HepG2 (cell line): ENCODE results near the gene PHC1. TPM values are rescaled to one million over a fixed set of nuclear protein-coding genes. Genes with fewer than 3 reads are reported as not detected.

Source experiments
- ATAC-seq: fragments of 200-7000 bp; cut with Tn5 transposase; 3 replicates; pipeline ENCODE4 v1.9.1; 2020; ENCODE audit warnings: mild to moderate bottlenecking, moderate library complexity
- BruUV-seq: library from RNA; stranded (reverse); fragments of 400-500 nt; replicated peaks from 2 replicates; lab custom pipeline; 2021; lab: Mats Ljungman, UMichigan
- CTCF ChIA-PET: fragments of 300-600 bp; formaldehyde crosslinking; extraction: SDS; loops from one replicate; lab custom pipeline; 2021; ENCODE audit warnings: low total read pairs, inconsistent platforms, low intra/inter-chr PET ratio; lab: Yijun Ruan, JAX
- POLR2A ChIA-PET: fragments of 350-600 bp; sonication (Branson Sonifier 250); formaldehyde crosslinking; loops from one replicate; lab custom pipeline; 2020; ENCODE audit warnings: antibody characterized with exemption, inconsistent platforms; lab: Yijun Ruan, JAX
- DNase-seq: peaks from one replicate; pipeline ENCODE4 v3.0.0-alpha.2; 2015; ENCODE audit warnings: low spot score
- FAIRE-seq: peaks from 3 replicates; lab custom pipeline; 2011; peaks lifted over from hg19 to GRCh38; lab: Jason Lieb, UNC
- H2AFZ ChIP-seq: one replicate; pipeline ENCODE4 v1.6.1; 2011; ENCODE audit warnings: low read length, inconsistent platforms
- H3K27ac ChIP-seq: fragments of 300-600 bp; 3 replicates; pipeline ENCODE4 v1.8.0; 2011; ENCODE audit warnings: mixed run types, mild to moderate bottlenecking, mixed read lengths, low read length, inconsistent platforms; ENCODE audit not compliant: insufficient read depth; ENCODE audit errors: extremely low read length
- H3K27me3 ChIP-seq, 2 experiments: fragments of 200-600 bp in 1 of 2; 2 replicates in 1 of 2; 3 replicates in 1 of 2; pipeline versions ENCODE4 v1.6.0 to v1.8.0; 2011; ENCODE audit warnings: low read length in 2 of 2, mild to moderate bottlenecking in 2 of 2, moderate library complexity in 2 of 2, inconsistent platforms in 1 of 2; ENCODE audit not compliant: insufficient read depth in 2 of 2, control insufficient read depth in 1 of 2
- H3K36me3 ChIP-seq, 2 experiments: fragments of 200-600 bp in 1 of 2; replicated peaks in 1 of 2; 2 replicates in 1 of 2; 3 replicates in 1 of 2; pipeline versions ENCODE4 v1.5.1 to v1.8.0; 2011; ENCODE audit warnings: low read length in 2 of 2, inconsistent platforms in 1 of 2; ENCODE audit not compliant: insufficient read depth in 2 of 2, control insufficient read depth in 1 of 2
- H3K4me1 ChIP-seq: 2 replicates; pipeline ENCODE4 v1.5.1; 2012; ENCODE audit warnings: low read length, inconsistent platforms; ENCODE audit not compliant: insufficient read depth
- H3K4me2 ChIP-seq: 2 replicates; pipeline ENCODE4 v1.6.0; 2011; ENCODE audit warnings: low read depth, low read length, inconsistent platforms
- H3K4me3 ChIP-seq, 3 experiments: fragments of 200-600 bp in 1 of 3; sonication (generic), shearing (Covaris generic) in 1 of 3; replicated peaks in 1 of 3; 2 replicates each; pipeline ENCODE4 v1.5.1; 2011 to 2016; ENCODE audit warnings: low read length in 3 of 3, inconsistent platforms in 2 of 3, low read depth in 2 of 3, mild to moderate bottlenecking in 2 of 3, control low read depth in 1 of 3, mixed read lengths in 1 of 3; ENCODE audit not compliant: insufficient read depth in 1 of 3
- H3K79me2 ChIP-seq: one replicate; pipeline ENCODE4 v1.6.1; 2011; ENCODE audit warnings: low read length, inconsistent platforms; ENCODE audit not compliant: insufficient read depth
- H3K9ac ChIP-seq: 2 replicates; pipeline ENCODE4 v1.6.0; 2011; ENCODE audit warnings: mild to moderate bottlenecking, low read depth, low read length, inconsistent platforms; ENCODE audit not compliant: insufficient read depth
- H3K9me3 ChIP-seq: 2 replicates; pipeline ENCODE4 v1.5.1; 2012; ENCODE audit warnings: mild to moderate bottlenecking, low read length
- H4K20me1 ChIP-seq: 2 replicates; pipeline ENCODE4 v1.6.0; 2011; ENCODE audit warnings: inconsistent platforms, mild to moderate bottlenecking, low read length, moderate library complexity; ENCODE audit not compliant: insufficient read depth
- ATM ChIP-seq: fragments of 450-650 bp; IDR thresholded peaks from 2 replicates; pipeline ENCODE4 v1.7.1; 2017; ENCODE audit warnings: mild to moderate bottlenecking, borderline replicate concordance
- BHLHE40 ChIP-seq: IDR thresholded peaks from 2 replicates; pipeline ENCODE4 v1.6.1; 2011; ENCODE audit warnings: low read length, improper control_type of control experiment
- ONECUT2 ChIP-seq: sonication (generic); formaldehyde crosslinking; IDR thresholded peaks from 2 replicates; pipeline ENCODE4 v1.4.0; 2020; ENCODE audit warnings: missing genetic modification reagents
- POLR2G ChIP-seq: fragments of 200-400 bp; formaldehyde crosslinking; IDR thresholded peaks from 2 replicates; pipeline ENCODE4 v1.6.1; 2018; ENCODE audit warnings: mild to moderate bottlenecking, low read depth, low read length, moderate library complexity
- SETDB1 ChIP-seq: sonication (generic); formaldehyde crosslinking; IDR thresholded peaks from 2 replicates; pipeline ENCODE4 v1.5.1; 2020; ENCODE audit warnings: missing genetic modification reagents, mild to moderate bottlenecking, borderline replicate concordance
- ZNF446 ChIP-seq: sonication (generic); formaldehyde crosslinking; IDR thresholded peaks from 2 replicates; pipeline ENCODE4 v1.5.0; 2020; ENCODE audit warnings: mild to moderate bottlenecking, missing genetic modification reagents
- ZNF549 ChIP-seq: sonication (generic); formaldehyde crosslinking; IDR thresholded peaks from 2 replicates; pipeline ENCODE4 v1.5.0; 2020; ENCODE audit warnings: missing genetic modification reagents
- ZNF615 ChIP-seq: sonication (generic); formaldehyde crosslinking; IDR thresholded peaks from 2 replicates; pipeline ENCODE4 v1.5.0; 2020; ENCODE audit warnings: mild to moderate bottlenecking, missing genetic modification reagents, borderline replicate concordance
- in situ Hi-C: cut with HindIII; loops from 2 replicates; pipeline ENCODE4 v1.10.0; 2017; ENCODE audit warnings: low pct_unique_long_range_greater_than_20kb; ENCODE audit not compliant: extremely low pct_ligation_motif_present
- intact Hi-C: fragments of 100-400 bp; cut with micrococcal nuclease; formaldehyde crosslinking; loops from one replicate; pipeline ENCODE4 v1.10.0; 2022; ENCODE audit not compliant: unreplicated experiment
- polyA plus RNA-seq, 8 experiments: library from polyadenylated mRNA; depleted of rRNA in 3 of 8; stranded (reverse) in 7 of 8; unstranded in 1 of 8; fragments of >200 nt; fragmentation: Illumina TruSeq in 4 of 8; extraction: Trizol in 4 of 8; gene quantifications; 2 replicates each; pipeline versions ENCODE4 v1.2.1 to v1.2.3, GENCODE V29; 2011 to 2016; ENCODE audit warnings: low read depth in 4 of 8, missing spikeins in 1 of 8, mixed read lengths in 1 of 8; ENCODE audit not compliant: insufficient read depth in 1 of 8
- total RNA-seq, 5 experiments: library from RNA; depleted of rRNA; stranded (reverse); fragments of >200 nt; fragmentation: Illumina TruSeq; extraction: Trizol; gene quantifications; 2 replicates each; pipeline ENCODE4 v1.2.3, GENCODE V29; 2016; ENCODE audit warnings: low read depth in 1 of 5
- TF ChIP-seq, protein P1 (sequence below): IDR thresholded peaks from 2 replicates; pipeline ENCODE4 v1.6.1; 2016; ENCODE audit warnings: low read depth, borderline replicate concordance
- TF ChIP-seq, protein P2 (sequence below): sonication (generic); formaldehyde crosslinking; IDR thresholded peaks from 2 replicates; pipeline ENCODE4 v1.4.0; 2020; ENCODE audit warnings: missing genetic modification reagents

The PHC1 gene
- total and polyA plus RNA-seq, 2 of the 13 experiments (the other 11 are each of a cell fraction or from before 2014, with no cell fraction given): 9.4 to 35.0 TPM

DNA sequence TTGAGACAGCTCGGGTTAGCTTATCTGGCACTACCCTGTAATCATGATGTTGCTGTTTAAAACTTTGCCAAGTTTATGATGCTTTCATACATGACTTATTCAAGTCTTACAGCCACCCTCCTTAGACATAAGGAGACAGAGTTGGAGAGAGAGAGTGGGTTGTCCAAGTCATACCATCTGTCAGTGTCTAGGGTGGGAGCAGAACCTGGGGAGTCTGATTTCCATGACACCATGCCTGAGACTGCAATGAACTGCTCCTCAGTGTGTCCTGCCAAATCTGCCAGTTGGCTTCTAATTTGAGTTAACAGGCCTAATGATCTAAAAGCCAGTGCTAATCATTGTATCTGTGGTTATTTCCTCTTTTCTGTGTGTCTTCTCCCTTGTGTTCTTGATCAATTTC is 43.7 kb upstream of the PHC1 start (continued):
- TF ChIP-seq ONECUT2 (no peak), POLR2G (no peak), ZNF615 (CRISPR knock-in tag) (no peak), ZNF446 (CRISPR knock-in tag) (no peak), BHLHE40 (no peak), ATM (no peak)
- TF ChIP-seq, protein P1, sequence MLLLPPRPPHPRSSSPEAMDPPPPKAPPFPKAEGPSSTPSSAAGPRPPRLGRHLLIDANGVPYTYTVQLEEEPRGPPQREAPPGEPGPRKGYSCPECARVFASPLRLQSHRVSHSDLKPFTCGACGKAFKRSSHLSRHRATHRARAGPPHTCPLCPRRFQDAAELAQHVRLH: no peak
- TF ChIP-seq, protein P2, sequence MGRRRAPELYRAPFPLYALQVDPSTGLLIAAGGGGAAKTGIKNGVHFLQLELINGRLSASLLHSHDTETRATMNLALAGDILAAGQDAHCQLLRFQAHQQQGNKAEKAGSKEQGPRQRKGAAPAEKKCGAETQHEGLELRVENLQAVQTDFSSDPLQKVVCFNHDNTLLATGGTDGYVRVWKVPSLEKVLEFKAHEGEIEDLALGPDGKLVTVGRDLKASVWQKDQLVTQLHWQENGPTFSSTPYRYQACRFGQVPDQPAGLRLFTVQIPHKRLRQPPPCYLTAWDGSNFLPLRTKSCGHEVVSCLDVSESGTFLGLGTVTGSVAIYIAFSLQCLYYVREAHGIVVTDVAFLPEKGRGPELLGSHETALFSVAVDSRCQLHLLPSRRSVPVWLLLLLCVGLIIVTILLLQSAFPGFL: no peak

DNA sequence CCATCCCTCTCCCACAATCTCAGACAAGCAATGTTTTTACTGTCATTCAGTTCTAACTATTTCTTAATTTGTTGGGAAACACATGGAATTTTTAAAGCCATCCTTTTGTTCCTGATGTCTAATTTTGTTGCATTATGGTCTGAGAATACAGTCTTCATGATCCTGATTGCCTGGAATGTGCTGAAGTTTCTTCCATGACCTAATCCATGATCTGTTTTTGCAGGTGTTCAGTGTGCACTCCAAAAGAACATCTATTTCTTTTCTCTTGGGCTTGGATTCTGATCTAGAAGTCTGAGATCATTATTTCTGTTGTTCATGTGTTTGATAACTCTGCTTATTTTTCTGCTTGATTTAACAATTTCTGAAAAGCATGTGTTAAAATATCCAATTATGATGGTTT is 43.2 kb upstream of the PHC1 start:
- Histone ChIP-seq H2AFZ (no peak overlapping the region), H3K36me3 (no peaks in the 10 kb centered on the region), H3K4me2 (no peak overlapping the region), H3K27me3 (peaks cover 3 to 12% of the 10 kb centered on the region in 2 experiments; a peak in 4 of 5 replicates), H3K79me2 (no peaks in the 10 kb centered on the region), H3K4me1 (no peaks in the 10 kb centered on the region)
- intact Hi-C loops: no loop called here
- no peak for ATAC-seq
- TF ChIP-seq ZNF549 (CRISPR knock-in tag) (no peak), SETDB1 (no peak)
- TF ChIP-seq, all 625 proteins: peak for 0
- ChIA-PET POLR2A (no interaction called here), CTCF (no interaction called here)
- no peaks in the 10 kb centered on the region for H3K9me3 ChIP-seq
- DNase-seq (no peak), FAIRE-seq (no peak)
- H3K9ac ChIP-seq: no peak overlapping the region
- no peak overlapping the region for H3K4me3 ChIP-seq
- BruUV-seq: no TSS peak
- in situ Hi-C loops: no loop called here
- H3K27ac ChIP-seq: no peak overlapping the region
- H4K20me1 ChIP-seq: no peaks in the 10 kb centered on the region
